Ishikawa (cell line): ENCODE data around the gene IRS2.

Experiments used
- CEBPB ChIP-seq: IDR thresholded peaks from 2 replicates; pipeline ENCODE4 v1.6.1; 2012
- CREB1 ChIP-seq: IDR thresholded peaks from 2 replicates; pipeline ENCODE4 v1.6.1; 2012; ENCODE audit warnings: low read depth
- EGR1 ChIP-seq: IDR thresholded peaks from 2 replicates; pipeline ENCODE4 v1.6.1; 2012
- EP300 ChIP-seq: IDR thresholded peaks from 2 replicates; pipeline ENCODE4 v1.6.1; 2012; ENCODE audit warnings: borderline replicate concordance
- FOXM1 ChIP-seq: IDR thresholded peaks from 2 replicates; pipeline ENCODE4 v1.6.1; 2012; ENCODE audit warnings: low read depth, borderline replicate concordance
- NFIC ChIP-seq: IDR thresholded peaks from 2 replicates; pipeline ENCODE4 v1.6.1; 2012
- RAD21 ChIP-seq: IDR thresholded peaks from 2 replicates; pipeline ENCODE4 v1.6.1; 2012; ENCODE audit warnings: low read depth
- TAF1 ChIP-seq: IDR thresholded peaks from 2 replicates; pipeline ENCODE4 v1.6.1; 2012; ENCODE audit warnings: low read depth, mild to moderate bottlenecking
- TCF12 ChIP-seq: IDR thresholded peaks from 2 replicates; pipeline ENCODE4 v1.6.1; 2012; ENCODE audit warnings: low read depth
- TEAD4 ChIP-seq: IDR thresholded peaks from 2 replicates; pipeline ENCODE4 v1.6.1; 2012
- USF1 ChIP-seq: IDR thresholded peaks from 2 replicates; pipeline ENCODE4 v1.6.1; 2012
- YY1 ChIP-seq: IDR thresholded peaks from 2 replicates; pipeline ENCODE4 v1.6.1; 2012; ENCODE audit warnings: low read depth
- ZBTB7A ChIP-seq: IDR thresholded peaks from 2 replicates; pipeline ENCODE4 v1.6.1; 2012; ENCODE audit warnings: low read depth
- TF ChIP-seq, protein P1 (sequence below): IDR thresholded peaks from 2 replicates; pipeline ENCODE4 v1.6.1; 2012
- TF ChIP-seq, protein P2 (sequence below): IDR thresholded peaks from 2 replicates; pipeline ENCODE4 v1.6.1; 2012; ENCODE audit warnings: low read depth, mild to moderate bottlenecking

Gene IRS2

GRCh38 chr13:109780845-109781383 is 5.5 kb downstream of the IRS2 start:
- TF ChIP-seq FOXM1 (no peak), YY1 (no peak), RAD21 (no peak), USF1 (no peak), NFIC (no peak), CEBPB (no peak), TEAD4 (no peak), TCF12 (no peak), ZBTB7A (no peak), TAF1 (no peak), CREB1 (no peak), EGR1 (no peak)
- TF ChIP-seq, protein P1, sequence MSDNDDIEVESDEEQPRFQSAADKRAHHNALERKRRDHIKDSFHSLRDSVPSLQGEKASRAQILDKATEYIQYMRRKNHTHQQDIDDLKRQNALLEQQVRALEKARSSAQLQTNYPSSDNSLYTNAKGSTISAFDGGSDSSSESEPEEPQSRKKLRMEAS = no peak

GRCh38 chr13:109779876-109780510 is 6.4 kb downstream of the IRS2 start:
- no peak for TF ChIP-seq CEBPB
- TF ChIP-seq ZBTB7A = no peak
- TF ChIP-seq TEAD4 = no peak
- no peak for TF ChIP-seq USF1
- no peak for TF ChIP-seq FOXM1
- TF ChIP-seq, protein P1 = no peak
- TF ChIP-seq EP300 = no peak
- no peak for TF ChIP-seq EGR1
- TF ChIP-seq YY1 = no peak
- no peak for TF ChIP-seq TAF1
- TF ChIP-seq CREB1 = no peak
- no peak for TF ChIP-seq TCF12
- no peak for TF ChIP-seq NFIC
- TF ChIP-seq RAD21 = no peak
- TF ChIP-seq, protein P2, sequence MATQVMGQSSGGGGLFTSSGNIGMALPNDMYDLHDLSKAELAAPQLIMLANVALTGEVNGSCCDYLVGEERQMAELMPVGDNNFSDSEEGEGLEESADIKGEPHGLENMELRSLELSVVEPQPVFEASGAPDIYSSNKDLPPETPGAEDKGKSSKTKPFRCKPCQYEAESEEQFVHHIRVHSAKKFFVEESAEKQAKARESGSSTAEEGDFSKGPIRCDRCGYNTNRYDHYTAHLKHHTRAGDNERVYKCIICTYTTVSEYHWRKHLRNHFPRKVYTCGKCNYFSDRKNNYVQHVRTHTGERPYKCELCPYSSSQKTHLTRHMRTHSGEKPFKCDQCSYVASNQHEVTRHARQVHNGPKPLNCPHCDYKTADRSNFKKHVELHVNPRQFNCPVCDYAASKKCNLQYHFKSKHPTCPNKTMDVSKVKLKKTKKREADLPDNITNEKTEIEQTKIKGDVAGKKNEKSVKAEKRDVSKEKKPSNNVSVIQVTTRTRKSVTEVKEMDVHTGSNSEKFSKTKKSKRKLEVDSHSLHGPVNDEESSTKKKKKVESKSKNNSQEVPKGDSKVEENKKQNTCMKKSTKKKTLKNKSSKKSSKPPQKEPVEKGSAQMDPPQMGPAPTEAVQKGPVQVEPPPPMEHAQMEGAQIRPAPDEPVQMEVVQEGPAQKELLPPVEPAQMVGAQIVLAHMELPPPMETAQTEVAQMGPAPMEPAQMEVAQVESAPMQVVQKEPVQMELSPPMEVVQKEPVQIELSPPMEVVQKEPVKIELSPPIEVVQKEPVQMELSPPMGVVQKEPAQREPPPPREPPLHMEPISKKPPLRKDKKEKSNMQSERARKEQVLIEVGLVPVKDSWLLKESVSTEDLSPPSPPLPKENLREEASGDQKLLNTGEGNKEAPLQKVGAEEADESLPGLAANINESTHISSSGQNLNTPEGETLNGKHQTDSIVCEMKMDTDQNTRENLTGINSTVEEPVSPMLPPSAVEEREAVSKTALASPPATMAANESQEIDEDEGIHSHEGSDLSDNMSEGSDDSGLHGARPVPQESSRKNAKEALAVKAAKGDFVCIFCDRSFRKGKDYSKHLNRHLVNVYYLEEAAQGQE = no peak

DNA sequence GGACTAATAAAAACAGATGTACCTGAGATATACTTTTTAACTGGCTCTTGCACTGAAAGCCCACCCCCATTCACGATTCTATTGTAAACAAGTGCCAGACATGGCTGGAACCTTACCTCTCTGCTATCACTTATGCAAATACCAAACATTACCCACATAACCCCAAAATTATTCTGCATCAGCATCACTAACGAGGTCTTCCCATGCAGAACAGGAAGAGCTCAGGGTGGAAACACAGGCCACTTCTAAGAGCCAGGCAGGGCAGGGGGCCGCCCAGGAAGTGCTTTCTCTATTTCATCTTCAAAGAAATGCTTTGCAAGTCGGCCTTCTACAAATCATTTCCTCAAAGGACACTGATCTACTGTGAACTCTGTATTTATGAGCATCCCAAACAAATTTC is 7.3 kb downstream of the IRS2 start:
- TF ChIP-seq FOXM1 (no peak), USF1 (no peak), TCF12 (no peak), CEBPB (no peak), YY1 (no peak), RAD21 (no peak), TAF1 (no peak), EP300 (no peak), ZBTB7A (no peak), NFIC (no peak), EGR1 (no peak), TEAD4 (no peak), CREB1 (no peak)
- TF ChIP-seq, protein P2 = no peak
- TF ChIP-seq, protein P1 = no peak

DNA sequence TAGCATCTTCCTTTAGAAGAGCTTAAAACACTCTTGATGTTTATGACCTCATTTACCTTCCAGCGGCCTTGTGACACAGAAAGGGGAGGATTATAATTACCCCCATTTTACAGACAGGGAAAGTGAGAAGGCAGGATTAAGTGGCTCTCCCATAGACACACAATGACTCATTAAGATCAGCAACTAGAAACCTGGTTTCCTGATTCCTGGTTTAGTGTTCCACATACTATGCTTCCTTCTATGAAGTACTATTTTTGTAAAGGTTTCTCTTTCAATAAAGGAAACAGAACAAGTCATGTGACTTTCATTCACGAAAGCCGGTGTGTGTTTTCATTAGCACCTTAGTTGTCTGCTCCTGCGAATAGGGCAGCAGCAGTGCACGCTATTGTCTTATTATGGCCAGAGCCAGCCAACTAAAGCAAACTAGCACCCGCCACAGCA is 8.3 kb downstream of the IRS2 start:
- TF ChIP-seq EP300 = no peak

DNA sequence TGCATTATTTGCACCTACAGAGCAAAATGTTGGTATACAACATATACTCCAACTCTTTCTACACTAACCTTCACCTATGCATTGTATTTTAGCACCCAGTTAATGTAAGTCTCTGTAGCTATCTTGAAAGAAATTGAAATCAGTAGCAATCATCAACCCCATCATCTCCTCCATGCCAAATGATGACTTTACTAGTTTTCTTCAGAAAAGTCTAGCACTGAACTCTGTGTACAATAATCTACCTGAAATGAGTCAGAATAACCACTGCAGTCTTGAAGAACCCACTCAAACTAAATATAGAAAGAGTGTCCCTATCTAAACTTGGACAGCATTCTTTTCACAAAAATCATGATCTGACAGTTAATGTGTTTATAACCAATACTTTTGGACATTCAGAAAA is 9.8 kb downstream of the IRS2 start:
- TF ChIP-seq TEAD4 = no peak
- no peak for TF ChIP-seq TCF12
- TF ChIP-seq CEBPB = no peak
- TF ChIP-seq NFIC = no peak
- no peak for TF ChIP-seq FOXM1

DNA sequence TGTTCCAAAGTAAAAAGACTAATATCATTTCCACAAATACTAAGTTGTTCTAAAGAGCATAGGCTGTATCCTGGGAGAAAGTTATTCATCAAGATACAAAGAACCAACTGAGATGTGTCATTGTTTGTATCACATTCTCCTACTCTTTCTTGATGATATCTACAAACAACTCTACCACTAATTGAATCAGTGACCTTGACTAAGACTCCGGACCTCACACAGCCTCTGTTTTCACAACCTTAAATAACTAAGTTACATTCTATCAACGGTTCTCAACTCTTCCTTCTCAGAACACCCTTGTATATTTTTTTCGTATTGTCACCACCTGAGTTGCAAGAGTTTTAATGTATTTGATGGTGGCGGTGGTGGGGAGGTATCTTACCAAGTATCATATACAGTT is 12.6 kb downstream of the IRS2 start:
- TF ChIP-seq CEBPB (no peak), YY1 (no peak), TCF12 (no peak), TAF1 (no peak), ZBTB7A (no peak), EGR1 (no peak), FOXM1 (no peak), CREB1 (no peak)
